ENCODE data around the gene MYL10.

Gene MYL10

DNA sequence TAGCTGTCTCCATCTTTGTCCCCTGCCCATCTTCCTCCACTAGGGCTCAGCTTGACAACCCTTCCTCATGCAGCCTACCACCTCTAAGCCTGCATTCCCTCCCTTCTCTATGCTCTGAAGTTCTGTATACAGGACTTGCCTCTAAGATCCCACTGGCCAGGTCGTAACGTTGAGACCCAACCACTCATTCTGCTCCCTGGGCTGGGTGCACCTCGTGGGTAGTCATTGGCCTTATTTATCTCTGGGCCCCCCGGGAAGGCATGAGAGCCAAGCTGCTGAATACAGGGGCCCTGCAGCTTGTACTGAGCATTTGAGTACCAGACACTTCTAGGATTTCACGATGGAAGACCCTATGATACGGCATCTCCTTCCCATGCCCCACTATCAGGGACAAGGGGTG, 31.2 kb downstream of the MYL10 start:
- H3K27ac Mint-ChIP-seq: no peak overlapping the region
- H3K36me3 Mint-ChIP-seq (ENCODE audit: low read depth): no peaks in the 10 kb centered on the region
- H3K27me3 Mint-ChIP-seq (ENCODE audit: low read depth): peaks cover 11% of the 10 kb centered on the region

DNA sequence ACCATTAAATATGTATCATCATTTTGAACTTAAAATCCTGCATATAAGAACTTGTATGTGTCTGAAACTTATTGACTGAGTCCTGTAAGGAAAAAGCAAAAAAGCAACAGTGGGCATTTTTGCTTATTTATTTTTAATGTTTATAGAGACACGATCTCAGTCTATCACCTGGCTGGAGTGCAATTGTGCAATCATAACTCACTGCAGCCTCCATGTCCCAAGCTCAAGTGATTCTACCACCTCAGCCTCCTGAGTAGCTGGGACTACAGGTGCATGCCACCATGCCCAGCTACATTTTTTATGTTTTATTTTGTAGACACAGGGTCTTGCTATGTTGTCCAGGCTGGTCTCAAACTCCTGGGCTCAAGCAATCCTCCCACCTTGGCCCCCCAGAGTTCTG, 32.2 kb downstream of the MYL10 start:
- H3K27me3 Mint-ChIP-seq (ENCODE audit: low read depth): peaks cover 11% of the 10 kb centered on the region
- peaks cover 4% of the 10 kb centered on the region for H3K9me3 Mint-ChIP-seq
- TF ChIP-seq CTCF (IDR thresholded peaks at IDR 0.05; ENCODE audit: unreplicated experiment in 3 of 3): no peak
- H3K36me3 Mint-ChIP-seq (ENCODE audit: low read depth): no peaks in the 10 kb centered on the region
- no peak overlapping the region for H3K27ac Mint-ChIP-seq
- peaks cover 15% of the 10 kb centered on the region for H3K4me1 Mint-ChIP-seq
- no peak overlapping the region for H3K4me3 Mint-ChIP-seq

More for the DNA sequence above, 31.2 kb downstream of the MYL10 start:
- no peak overlapping the region for H3K4me3 Mint-ChIP-seq
- no peak for TF ChIP-seq CTCF (IDR thresholded peaks at IDR 0.05; ENCODE audit: unreplicated experiment in 3 of 3)
- peaks cover 4% of the 10 kb centered on the region for H3K9me3 Mint-ChIP-seq
- peaks cover 21% of the 10 kb centered on the region for H3K4me1 Mint-ChIP-seq

DNA sequence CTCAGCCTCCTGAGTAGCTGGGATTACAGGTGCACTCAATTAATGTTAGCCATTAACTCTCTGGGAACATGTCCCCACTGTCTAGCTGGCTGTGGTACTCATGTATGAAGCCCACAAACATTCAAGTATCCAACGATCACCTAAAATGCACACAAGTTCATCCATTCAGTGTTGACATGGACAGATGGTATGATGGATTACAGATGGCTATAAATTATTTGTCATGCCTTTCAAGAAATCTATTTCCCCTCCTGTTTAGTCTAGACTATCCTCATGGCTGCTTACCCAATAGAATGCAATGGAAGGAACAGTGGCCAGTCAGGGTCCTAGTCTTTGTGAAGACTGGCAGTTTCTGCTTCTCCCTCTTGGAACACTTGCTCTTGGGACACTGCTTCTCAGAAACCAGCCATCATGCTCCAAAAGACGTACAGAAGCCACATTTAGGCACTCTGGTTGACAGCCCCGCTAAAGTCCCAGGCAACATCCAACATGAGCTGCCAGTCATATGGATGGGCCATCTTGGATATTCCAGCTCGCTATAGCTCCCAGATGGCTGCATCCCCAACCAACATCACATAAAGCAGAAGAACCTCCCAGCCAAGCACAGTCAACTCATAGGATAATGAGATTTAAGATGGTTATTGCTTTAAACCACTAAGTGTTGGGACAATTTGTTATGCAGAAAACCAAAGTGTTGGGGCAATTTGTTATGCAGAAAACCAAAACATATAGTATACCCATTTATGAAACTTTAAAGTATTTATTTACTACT, 33.1 kb downstream of the MYL10 start:
- Mint-ChIP-seq H3K4me1 (peaks cover 5% of the 10 kb centered on the region), H3K27me3 (ENCODE audit: low read depth) (peaks cover 11% of the 10 kb centered on the region), H3K36me3 (ENCODE audit: low read depth) (no peaks in the 10 kb centered on the region), H3K27ac (no peak overlapping the region), H3K4me3 (no peak overlapping the region), H3K9me3 (peaks cover 4% of the 10 kb centered on the region)
- TF ChIP-seq CTCF (IDR thresholded peaks at IDR 0.05; ENCODE audit: unreplicated experiment in 3 of 3): no peak

DNA sequence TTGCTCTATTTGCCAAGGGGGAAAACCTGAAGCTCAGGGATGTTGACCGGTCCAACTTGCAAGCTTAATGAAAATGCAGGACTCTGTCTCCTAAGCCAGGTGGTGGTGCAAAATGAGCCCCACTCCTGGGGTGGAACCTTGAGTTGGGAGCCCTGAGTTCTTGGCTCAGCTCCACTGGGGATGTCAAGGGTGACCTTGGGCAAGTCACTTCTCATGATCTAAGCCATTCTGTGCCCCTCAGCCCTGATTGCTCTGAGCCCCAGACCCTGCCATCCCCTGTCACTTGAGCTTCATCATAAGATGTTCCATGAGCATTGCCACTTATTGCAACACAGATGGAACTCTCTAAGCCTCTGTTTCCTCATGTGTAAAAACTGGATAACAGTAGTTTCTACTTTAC, 33.9 kb downstream of the MYL10 start:
- no peak for TF ChIP-seq CTCF (IDR thresholded peaks at IDR 0.05; ENCODE audit: unreplicated experiment in 3 of 3)
- H3K9me3 Mint-ChIP-seq: peaks cover 4% of the 10 kb centered on the region
- no peak overlapping the region for H3K27ac Mint-ChIP-seq
- H3K27me3 Mint-ChIP-seq (ENCODE audit: low read depth): peaks cover 11% of the 10 kb centered on the region
- H3K36me3 Mint-ChIP-seq (ENCODE audit: low read depth): no peaks in the 10 kb centered on the region
- H3K4me3 Mint-ChIP-seq: no peak overlapping the region
- H3K4me1 Mint-ChIP-seq: peaks cover 4% of the 10 kb centered on the region

GRCh38 chr7:101594790-101595189, 34.3 kb downstream of the MYL10 start:
- Mint-ChIP-seq H3K27me3 (ENCODE audit: low read depth) (peaks cover 11% of the 10 kb centered on the region), H3K36me3 (ENCODE audit: low read depth) (no peaks in the 10 kb centered on the region), H3K9me3 (peaks cover 4% of the 10 kb centered on the region), H3K4me3 (no peak overlapping the region), H3K27ac (no peak overlapping the region), H3K4me1 (peaks cover 4% of the 10 kb centered on the region)
- no peak for TF ChIP-seq CTCF (IDR thresholded peaks at IDR 0.05; ENCODE audit: unreplicated experiment in 3 of 3)

DNA sequence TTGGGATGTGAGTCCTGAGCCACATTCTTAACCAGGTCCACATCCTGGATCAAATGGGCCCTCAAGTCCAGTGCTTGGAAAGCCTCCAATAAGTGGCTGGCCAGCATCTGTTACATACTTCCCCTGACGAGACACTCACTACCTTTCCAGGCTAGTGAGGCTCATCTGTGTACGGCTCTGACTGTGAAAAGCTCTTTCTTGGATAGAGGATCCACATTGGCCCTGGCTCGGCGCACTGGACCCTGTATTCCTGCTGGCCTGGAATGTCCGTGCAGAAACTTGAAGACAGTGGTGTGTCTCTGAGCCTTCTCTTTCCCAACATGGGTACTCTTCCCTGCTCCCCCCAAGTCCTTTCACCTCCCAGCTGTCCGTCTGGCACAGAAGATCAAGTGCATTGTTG, 35.5 kb downstream of the MYL10 start:
- H3K27me3 Mint-ChIP-seq (ENCODE audit: low read depth): peaks cover 11% of the 10 kb centered on the region
- H3K4me3 Mint-ChIP-seq: no peak overlapping the region
- peaks cover 5% of the 10 kb centered on the region for H3K4me1 Mint-ChIP-seq
- no peaks in the 10 kb centered on the region for H3K36me3 Mint-ChIP-seq (ENCODE audit: low read depth)
- H3K27ac Mint-ChIP-seq: no peak overlapping the region
- TF ChIP-seq CTCF (IDR thresholded peaks at IDR 0.05; ENCODE audit: unreplicated experiment in 3 of 3): no peak
- H3K9me3 Mint-ChIP-seq: peaks cover 4% of the 10 kb centered on the region
